Eye (tissue), 1 donor: Measurements from ENCODE around the gene ANKLE2.

ENCODE experiments used
- DNase-seq: peaks from one replicate; pipeline ENCODE4 v3.0.0-alpha.2; 2015

The ANKLE2 gene

GRCh38 chr12:132743831-132744230 is 17.8 kb downstream of the ANKLE2 start:
- DNase-seq: no peak

DNA sequence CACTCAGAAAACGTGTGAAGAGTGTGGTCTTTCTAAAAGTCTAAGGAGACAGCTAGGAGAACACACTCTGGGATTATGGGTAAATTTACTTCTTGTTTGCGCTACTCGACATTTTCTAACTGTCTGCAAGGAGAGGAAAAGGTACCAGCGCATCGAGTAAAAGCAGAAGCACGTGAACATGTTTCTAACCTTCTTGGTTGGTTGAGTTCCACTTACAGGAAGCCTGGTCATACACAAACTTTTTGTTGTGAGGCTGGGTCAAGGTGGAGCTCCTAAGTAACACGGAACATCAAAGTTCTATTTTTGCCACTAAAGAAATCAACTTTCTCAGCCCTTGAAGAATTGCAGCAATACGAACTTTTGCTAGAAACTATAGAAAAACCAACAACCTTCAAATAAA is 20.0 kb downstream of the ANKLE2 start:
- DNase-seq: no peak

DNA sequence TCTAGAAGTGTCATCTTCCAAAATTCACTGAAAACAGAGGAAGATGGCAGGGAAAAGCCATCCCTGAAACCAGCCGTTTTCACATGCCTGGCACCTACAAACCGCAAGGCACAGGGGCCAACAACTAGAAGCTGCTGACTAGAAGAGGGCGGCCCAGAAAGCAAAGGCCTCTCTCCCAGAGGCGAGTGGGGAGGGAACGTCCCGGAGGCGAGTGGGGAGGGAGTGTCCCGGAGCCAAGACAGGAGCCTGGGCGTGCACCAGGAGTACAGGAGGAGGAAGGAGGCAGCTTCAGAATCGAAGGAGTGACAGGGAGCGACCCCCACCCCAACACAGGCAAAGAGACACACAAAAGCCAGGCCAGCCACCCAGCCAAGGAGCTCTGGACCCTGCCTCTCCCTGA is 21.0 kb downstream of the ANKLE2 start:
- no peak for DNase-seq

- DNase-seq: no peak
Measured at GRCh38 chr12:132740313-132740646, 21.4 kb downstream of the ANKLE2 start.

DNA sequence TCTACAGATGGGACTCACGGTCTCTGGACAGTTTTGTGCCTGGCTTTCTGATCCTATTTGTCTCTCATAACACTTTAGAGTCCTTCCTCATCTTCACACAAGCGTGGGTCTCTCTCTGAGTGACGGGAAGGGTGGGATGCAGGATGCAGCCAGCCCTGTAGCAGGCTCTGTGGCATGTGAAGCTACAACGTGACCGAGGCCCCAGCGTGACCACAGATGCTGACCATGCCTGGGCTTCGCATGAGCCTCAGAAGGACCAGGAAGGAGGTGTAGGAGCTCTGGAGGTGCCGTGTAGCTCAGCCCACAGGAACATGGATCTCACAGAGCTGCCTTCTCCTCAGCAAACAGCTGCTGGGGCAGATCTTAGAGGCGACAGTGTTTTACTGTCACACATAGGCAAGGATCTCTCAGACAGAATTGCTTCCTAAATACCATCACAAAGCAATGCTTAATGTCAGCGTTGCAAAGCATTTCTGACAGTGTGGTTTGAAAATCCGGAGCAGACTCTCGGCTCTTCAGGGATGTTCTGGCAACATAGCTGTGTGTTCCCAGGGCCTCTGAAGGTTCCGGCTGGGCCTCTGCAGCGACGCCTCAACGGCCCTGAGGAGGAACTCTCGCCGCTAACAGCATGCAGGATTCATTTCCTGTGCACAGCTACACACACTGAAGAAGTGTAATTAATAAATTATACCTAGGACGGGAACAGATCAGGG is 21.9 kb downstream of the ANKLE2 start:
- no peak for DNase-seq

DNA sequence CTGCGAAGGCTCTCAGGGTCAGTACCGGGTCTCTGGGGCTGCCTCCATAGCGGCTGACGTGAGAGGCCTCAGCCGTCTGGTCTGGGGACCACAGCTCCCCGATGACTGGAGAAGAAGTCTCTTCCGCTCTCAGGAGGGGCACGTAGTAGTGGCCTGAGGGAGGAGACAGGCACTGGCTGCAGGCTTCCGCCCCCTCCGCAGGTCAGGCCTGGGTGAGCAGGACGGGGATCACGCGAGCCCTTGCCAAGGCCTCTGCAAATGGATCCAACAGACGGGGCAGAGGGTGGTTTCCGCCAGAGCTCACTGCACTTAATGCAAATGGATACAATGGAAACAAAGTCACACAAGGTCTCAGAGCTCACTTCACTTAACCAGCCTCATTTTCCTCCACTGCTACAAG is 24.7 kb downstream of the ANKLE2 start:
- DNase-seq: no peak

DNA sequence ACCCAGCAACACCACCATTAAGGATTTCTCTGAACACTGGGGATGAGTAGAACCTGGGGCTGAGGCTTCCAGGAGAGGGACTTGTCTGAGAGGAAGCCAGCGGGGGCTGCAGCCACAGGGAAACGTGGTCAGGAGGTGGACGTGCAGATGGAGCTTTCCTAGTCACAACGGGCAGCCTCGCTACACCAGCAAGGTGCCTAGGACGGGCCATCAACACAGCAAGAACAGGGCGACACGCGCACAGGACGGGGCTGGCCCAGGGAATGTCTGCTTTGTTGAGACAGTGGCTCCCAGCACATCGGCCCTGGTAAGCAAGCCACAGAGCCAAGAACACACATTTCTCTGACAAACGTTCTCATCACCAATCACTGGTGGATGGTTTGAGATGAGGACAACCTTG is 25.3 kb downstream of the ANKLE2 start:
- DNase-seq: no peak

- DNase-seq: no peak
Measured at GRCh38 chr12:132735496-132735895, 26.1 kb downstream of the ANKLE2 start.

GRCh38 chr12:132734206-132734605 is 27.4 kb downstream of the ANKLE2 start:
- DNase-seq: peak; percentile 10

- no peak for DNase-seq
Measured at GRCh38 chr12:132731574-132731973, 30.1 kb downstream of the ANKLE2 start.

DNA sequence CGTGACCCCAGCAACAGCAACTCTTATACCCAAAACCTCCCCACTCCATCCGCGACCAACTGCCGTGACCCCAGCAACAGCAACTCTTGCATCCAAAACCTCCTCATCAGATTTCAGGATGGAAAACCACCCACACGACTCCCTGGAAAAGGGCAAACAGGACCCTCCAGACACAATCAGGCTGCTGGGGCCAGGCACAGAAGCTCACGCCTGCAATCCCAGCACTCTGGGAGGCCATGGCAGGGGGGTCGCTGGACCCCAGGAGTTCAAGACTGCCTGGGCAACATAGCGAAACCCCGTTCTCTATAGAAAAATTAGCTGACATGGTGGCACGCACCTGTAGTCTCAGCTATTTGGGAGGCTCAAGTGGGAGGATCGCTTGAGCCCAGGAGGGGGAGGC is 31.3 kb downstream of the ANKLE2 start:
- no peak for DNase-seq

GRCh38 chr12:132729541-132730320 is 31.9 kb downstream of the ANKLE2 start:
- no peak for DNase-seq

DNA sequence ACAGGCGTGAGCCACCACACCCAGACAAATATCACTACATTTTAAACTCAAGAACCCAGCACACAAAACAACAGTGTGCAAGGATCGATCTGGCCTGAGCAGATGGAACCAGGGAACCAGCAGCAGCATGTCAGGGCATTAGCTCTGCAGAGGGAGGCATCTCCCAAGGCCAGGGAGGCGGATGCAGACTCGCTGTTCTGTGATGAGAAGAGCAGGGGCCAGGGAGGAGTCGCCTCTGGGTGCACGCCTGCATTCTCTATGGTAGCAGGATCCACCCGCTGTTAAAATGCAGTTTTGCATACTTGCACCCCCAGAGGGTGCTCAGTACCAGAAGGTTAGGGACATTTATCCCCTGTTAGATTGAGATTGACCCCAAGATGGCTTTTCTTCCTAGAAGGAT is 33.1 kb downstream of the ANKLE2 start:
- no peak for DNase-seq

DNA sequence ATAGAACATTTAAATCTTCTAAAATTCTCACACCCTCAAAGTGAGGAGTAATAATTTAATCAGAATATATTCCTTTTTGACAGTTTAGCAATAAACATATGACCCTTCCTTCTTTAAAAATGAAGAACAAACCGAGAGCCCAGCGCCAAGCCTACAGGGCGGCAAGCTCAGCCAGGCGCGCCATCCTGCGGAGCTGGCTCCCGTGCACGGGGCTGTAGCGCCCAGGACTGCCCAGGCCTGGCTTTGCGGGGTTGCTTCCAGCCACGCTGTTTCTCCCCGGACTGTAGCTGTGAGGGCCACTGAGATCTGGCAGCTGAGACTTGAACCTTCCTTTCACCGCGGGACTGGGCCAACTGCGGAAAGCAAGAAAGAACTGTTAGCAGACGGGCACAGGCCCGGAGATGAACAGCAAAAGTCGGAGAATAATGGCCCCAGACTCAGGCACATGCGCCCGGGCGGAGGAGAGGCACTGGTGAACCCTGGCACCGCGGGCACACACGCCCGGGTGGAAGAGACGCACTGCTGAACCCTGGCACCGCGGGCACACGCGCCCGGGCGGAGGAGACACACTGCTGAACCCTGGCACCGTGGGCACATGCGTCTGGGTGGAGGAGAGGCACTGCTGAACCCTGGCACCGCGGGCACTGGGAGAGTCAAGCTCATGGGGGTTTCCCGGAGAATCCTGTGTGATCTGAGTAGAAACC is 34.4 kb downstream of the ANKLE2 start:
- DNase-seq: no peak

- no peak for DNase-seq
Measured at GRCh38 chr12:132726386-132726785, 35.2 kb downstream of the ANKLE2 start.

GRCh38 chr12:132724506-132725241 is 37.0 kb downstream of the ANKLE2 start:
- peak; percentile 40 for DNase-seq

DNA sequence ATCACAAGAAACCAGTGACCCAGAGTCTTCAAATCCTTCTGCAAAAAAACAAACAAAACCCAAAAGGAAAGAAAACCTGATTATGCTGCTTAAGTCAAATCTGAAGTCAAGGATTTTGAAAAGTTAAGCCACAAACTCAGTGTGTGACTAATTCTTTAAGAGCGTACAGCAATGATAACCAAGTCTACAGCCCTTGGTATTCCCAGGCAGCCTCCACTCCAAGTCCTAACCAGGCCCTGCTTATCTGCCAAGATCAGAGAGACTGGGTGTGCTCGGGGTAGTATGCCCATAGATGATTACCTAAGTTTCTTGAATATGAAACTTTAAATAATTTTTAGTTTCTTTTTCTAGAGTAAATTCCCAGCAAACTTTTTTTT is 37.9 kb downstream of the ANKLE2 start:
- no peak for DNase-seq

GRCh38 chr12:132723015-132723763 is 38.4 kb downstream of the ANKLE2 start:
- DNase-seq: no peak

- no peak for DNase-seq
Measured at GRCh38 chr12:132720606-132721345, 40.9 kb downstream of the ANKLE2 start.

- no peak for DNase-seq
Measured at GRCh38 chr12:132719954-132720324, 41.7 kb downstream of the ANKLE2 start.

DNA sequence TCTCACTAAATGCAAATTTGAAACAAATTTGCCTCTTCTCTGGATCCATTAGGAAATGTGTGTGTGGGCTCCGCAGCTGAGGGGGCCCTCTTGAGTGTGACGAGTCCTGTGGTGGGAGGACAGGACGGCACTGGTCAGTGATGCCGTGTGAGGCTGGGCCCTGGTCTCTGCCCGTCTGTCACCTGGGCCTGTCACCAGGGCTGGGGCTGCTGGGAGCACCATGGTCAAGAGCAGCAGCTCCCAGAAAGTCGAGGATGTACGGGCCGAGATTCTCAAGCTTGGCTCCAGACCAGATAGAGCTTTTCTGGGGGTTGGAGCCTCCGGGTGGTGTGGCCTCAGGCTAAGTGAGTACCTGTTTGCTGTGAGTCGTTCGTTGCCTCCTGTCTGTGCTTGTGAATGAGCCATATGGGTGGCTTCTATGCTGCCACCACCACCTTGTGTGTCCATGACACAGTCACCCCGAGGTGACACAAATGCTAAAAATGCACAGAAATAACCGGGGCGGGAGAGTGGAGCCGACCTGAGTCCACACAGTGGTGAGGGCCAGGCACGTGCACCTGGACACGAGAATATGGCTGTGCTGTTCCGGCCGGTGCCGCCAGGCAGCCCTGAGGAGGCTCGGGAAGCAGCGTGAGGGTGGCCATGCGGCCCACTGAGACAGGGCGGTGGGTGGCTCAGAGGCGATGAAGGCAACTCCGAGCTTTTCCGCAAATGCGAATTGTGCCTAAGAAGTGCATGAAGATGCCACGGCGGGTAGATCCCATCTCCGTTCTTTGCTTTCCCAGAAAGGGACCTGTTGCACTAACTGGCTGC is 42.3 kb downstream of the ANKLE2 start:
- DNase-seq: no peak
